Stomach (tissue), 4 donors: Measurements from ENCODE around the gene OTUD3.

Experiments
- POLR2A ChIP-seq, 4 donors: fragments of 450-650 bp; IDR thresholded peaks; one replicate each; pipeline ENCODE4 v1.6.1; 2016; ENCODE audit warnings: antibody characterized with exemption in 4 of 4, control low read depth in 2 of 4, mild to moderate bottlenecking in 1 of 4, moderate library complexity in 1 of 4
- POLR2AphosphoS5 ChIP-seq, 3 donors: sonication (generic); formaldehyde crosslinking; IDR thresholded peaks; one replicate each; pipeline ENCODE4 v1.6.1; 2016; ENCODE audit warnings: antibody characterized with exemption in 3 of 3
- TF ChIP-seq, protein P1 (sequence below), 7 experiments: fragments of 450-650 bp in 4 of 7; fragments of 200-600 bp in 3 of 7; sonication (generic) in 3 of 7; IDR thresholded peaks; one replicate each; pipeline ENCODE4 v1.5.1; 2016 to 2019; ENCODE audit warnings: antibody characterized with exemption in 7 of 7, control low read depth in 2 of 7, mild to moderate bottlenecking in 1 of 7

DNA sequence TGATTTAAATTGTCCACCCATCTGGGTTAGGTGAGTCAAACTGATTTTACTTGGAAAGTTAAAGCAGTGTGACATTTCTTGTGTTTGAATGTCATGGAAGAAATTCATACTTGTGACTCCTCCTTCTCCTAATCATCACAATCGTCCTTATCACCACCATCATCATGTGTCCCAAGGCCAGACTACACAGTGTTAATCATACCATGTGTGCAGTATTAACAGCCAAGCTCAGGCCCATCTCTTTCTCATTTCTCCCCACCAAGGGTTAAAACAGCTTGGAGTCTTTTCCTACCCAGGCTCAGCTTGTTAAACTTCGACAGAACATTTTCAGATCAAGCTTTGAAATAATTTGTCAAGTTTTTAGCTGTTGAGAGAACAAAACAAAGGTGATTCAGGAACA is 63.7 kb downstream of the OTUD3 start:
- TF ChIP-seq, protein P1, sequence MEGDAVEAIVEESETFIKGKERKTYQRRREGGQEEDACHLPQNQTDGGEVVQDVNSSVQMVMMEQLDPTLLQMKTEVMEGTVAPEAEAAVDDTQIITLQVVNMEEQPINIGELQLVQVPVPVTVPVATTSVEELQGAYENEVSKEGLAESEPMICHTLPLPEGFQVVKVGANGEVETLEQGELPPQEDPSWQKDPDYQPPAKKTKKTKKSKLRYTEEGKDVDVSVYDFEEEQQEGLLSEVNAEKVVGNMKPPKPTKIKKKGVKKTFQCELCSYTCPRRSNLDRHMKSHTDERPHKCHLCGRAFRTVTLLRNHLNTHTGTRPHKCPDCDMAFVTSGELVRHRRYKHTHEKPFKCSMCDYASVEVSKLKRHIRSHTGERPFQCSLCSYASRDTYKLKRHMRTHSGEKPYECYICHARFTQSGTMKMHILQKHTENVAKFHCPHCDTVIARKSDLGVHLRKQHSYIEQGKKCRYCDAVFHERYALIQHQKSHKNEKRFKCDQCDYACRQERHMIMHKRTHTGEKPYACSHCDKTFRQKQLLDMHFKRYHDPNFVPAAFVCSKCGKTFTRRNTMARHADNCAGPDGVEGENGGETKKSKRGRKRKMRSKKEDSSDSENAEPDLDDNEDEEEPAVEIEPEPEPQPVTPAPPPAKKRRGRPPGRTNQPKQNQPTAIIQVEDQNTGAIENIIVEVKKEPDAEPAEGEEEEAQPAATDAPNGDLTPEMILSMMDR (IDR thresholded peaks at IDR 0.05): no peak
- TF ChIP-seq POLR2A (IDR thresholded peaks at IDR 0.05) (no peak), POLR2AphosphoS5 (IDR thresholded peaks at IDR 0.05) (no peak)
